GM12878 (cell line): ENCODE results near the gene ALAD. TPM values are rescaled to one million over a fixed set of nuclear protein-coding genes. Genes with fewer than 3 reads are reported as not detected.

Experiments used
- ATAC-seq: fragments of 200-7000 bp; cut with Tn5 transposase; 3 replicates; pipeline ENCODE4 v1.9.1; 2020; ENCODE audit warnings: mild to moderate bottlenecking, moderate library complexity
- BruUV-seq: library from RNA; stranded (reverse); fragments of 400-500 nt; replicated peaks from 2 replicates; lab custom pipeline; 2021; lab: Mats Ljungman, UMichigan
- CTCF ChIA-PET: fragments of 300-600 bp; sonication (Branson Sonifier 250); formaldehyde crosslinking; extraction: SDS; loops from one replicate; lab custom pipeline; 2021; ENCODE audit warnings: inconsistent platforms; lab: Yijun Ruan, JAX
- POLR2A ChIA-PET: fragments of 350-600 bp; formaldehyde crosslinking; extraction: SDS; loops from one replicate; lab custom pipeline; 2021; ENCODE audit warnings: inconsistent platforms; lab: Charles Lee
- RAD21 ChIA-PET: fragments of 300-600 bp; sonication (Branson Sonifier 250); formaldehyde crosslinking; loops from one replicate; lab custom pipeline; 2023; ENCODE audit warnings: antibody characterized with exemption; ENCODE audit not compliant: unreplicated experiment; lab: Charles Lee
- SMC1A ChIA-PET: fragments of 300-600 bp; sonication (Branson Sonifier 250); formaldehyde crosslinking; loops from one replicate; lab custom pipeline; 2023; ENCODE audit not compliant: unreplicated experiment, uncharacterized antibody; lab: Charles Lee
- DNase-seq: peaks from one replicate; pipeline ENCODE4 v3.0.0-alpha.2; 2011; ENCODE audit warnings: low read depth, low spot score
- FAIRE-seq: peaks from 3 replicates; lab custom pipeline; 2011; peaks lifted over from hg19 to GRCh38; lab: Jason Lieb, UNC
- H2AFZ ChIP-seq: 2 replicates; pipeline ENCODE4 v1.6.0; 2011; ENCODE audit warnings: low read depth, low read length, control low read depth; ENCODE audit not compliant: control insufficient read depth
- H3K27ac ChIP-seq: 2 replicates; pipeline ENCODE4 v1.5.1; 2011; ENCODE audit warnings: control low read depth; ENCODE audit not compliant: control insufficient read depth, insufficient read depth
- H3K27me3 ChIP-seq, 2 experiments: replicated peaks in 1 of 2; 2 replicates each; pipeline versions ENCODE4 v1.6.0 to v1.6.1; 2011; ENCODE audit warnings: low read length in 1 of 2; ENCODE audit not compliant: control insufficient read depth in 2 of 2, insufficient read depth in 2 of 2
- H3K36me3 ChIP-seq, 2 experiments: 2 replicates each; pipeline ENCODE4 v1.5.1; 2011; ENCODE audit warnings: low read length in 1 of 2; ENCODE audit not compliant: control insufficient read depth in 2 of 2, insufficient read depth in 2 of 2
- H3K4me1 ChIP-seq: 2 replicates; pipeline ENCODE4 v1.6.1; 2011; ENCODE audit warnings: mild to moderate bottlenecking, low read length, moderate library complexity, mixed read lengths; ENCODE audit not compliant: control insufficient read depth, insufficient read depth
- H3K4me2 ChIP-seq: 2 replicates; pipeline ENCODE4 v1.6.0; 2011; ENCODE audit warnings: control low read depth; ENCODE audit not compliant: control insufficient read depth, insufficient read depth
- H3K4me3 ChIP-seq: fragments of 200-600 bp; sonication (generic); 2 replicates; pipeline ENCODE4 v1.5.1; 2016
- H3K79me2 ChIP-seq: 2 replicates; pipeline ENCODE4 v1.6.0; 2011; ENCODE audit warnings: low read length; ENCODE audit not compliant: control insufficient read depth, insufficient read depth
- H3K9ac ChIP-seq: 2 replicates; pipeline ENCODE4 v1.8.0; 2011; ENCODE audit warnings: low read length, control low read depth, mixed read lengths; ENCODE audit not compliant: control insufficient read depth, insufficient read depth
- H3K9me3 ChIP-seq: replicated peaks from 3 replicates; pipeline ENCODE4 v1.5.1; 2011; ENCODE audit warnings: mild to moderate bottlenecking, low read length; ENCODE audit not compliant: control insufficient read depth, insufficient read depth
- H4K20me1 ChIP-seq: 2 replicates; pipeline ENCODE4 v1.6.0; 2011; ENCODE audit not compliant: control insufficient read depth, insufficient read depth
- CBFB ChIP-seq: IDR thresholded peaks from 2 replicates; pipeline ENCODE4 v1.6.1; 2016; ENCODE audit warnings: antibody characterized with exemption, low read depth
- MTA3 ChIP-seq: IDR thresholded peaks from 2 replicates; pipeline ENCODE4 v1.6.1; 2012; ENCODE audit warnings: low read length, inconsistent platforms, borderline replicate concordance
- NBN ChIP-seq: fragments of 450-650 bp; IDR thresholded peaks from 2 replicates; pipeline ENCODE4 v1.6.1; 2016
- NFYA ChIP-seq: IDR thresholded peaks from 2 replicates; pipeline ENCODE4 v1.6.1; 2011; ENCODE audit warnings: low read depth, mild to moderate bottlenecking, low read length, improper control_type of control experiment, borderline replicate concordance
- NR2C2 ChIP-seq: IDR thresholded peaks from 2 replicates; pipeline ENCODE4 v1.6.1; 2011; ENCODE audit warnings: borderline replicate concordance, low read depth; ENCODE audit not compliant: control insufficient read depth, insufficient read length
- NR2F1 ChIP-seq: fragments of 450-650 bp; conservative IDR thresholded peaks from 2 replicates; pipeline ENCODE4 v1.6.1; 2017; ENCODE audit warnings: mild to moderate bottlenecking
- RELA ChIP-seq: fragments of 450-650 bp; IDR thresholded peaks from 2 replicates; pipeline ENCODE4 v1.8.0; 2014; ENCODE audit warnings: borderline replicate concordance; ENCODE audit not compliant: partially characterized antibody
- SMC3 ChIP-seq: IDR thresholded peaks from 2 replicates; pipeline ENCODE4 v1.6.1; 2011; ENCODE audit warnings: low read length, improper control_type of control experiment, borderline replicate concordance
- SREBF1 ChIP-seq: IDR thresholded peaks from 2 replicates; pipeline ENCODE4 v1.6.1; 2012; ENCODE audit warnings: mild to moderate bottlenecking, low read length
- WGBS: methylation state at CpG from one replicate; pipeline ENCODE4 v1.1.6; 2016; ENCODE audit warnings: low lambda C conversion rate; ENCODE audit not compliant: insufficient replicate concordance, insufficient coverage; ENCODE audit errors: missing lambda C conversion rate; 5-methylcytosine and 5-hydroxymethylcytosine counted together
- in situ Hi-C: fragments of 300-500 bp; cut with MboI; formaldehyde crosslinking; loops from 9 replicates; pipeline ENCODE4 v1.14.3; 2018; ENCODE audit warnings: mixed read lengths
- intact Hi-C: fragments of 100-400 bp; cut with micrococcal nuclease; formaldehyde crosslinking; loops from one replicate; pipeline ENCODE4 v1.14.2; 2022; ENCODE audit not compliant: unreplicated experiment
- polyA plus RNA-seq, 11 experiments: library from polyadenylated mRNA; depleted of rRNA in 4 of 11; unstranded in 6 of 11; stranded (reverse) in 5 of 11; fragments of >200 nt; fragmentation: Nextera tagmentation in 4 of 11; fragmentation: Illumina TruSeq in 1 of 11; extraction: Ambion mirVana in 4 of 11; extraction: Trizol in 1 of 11; gene quantifications; 1 replicate in 1 of 11; 2 replicates in 10 of 11; pipeline versions ENCODE4 v1.2.1 to v1.2.3, GENCODE V29; 2011 to 2016; ENCODE audit warnings: inconsistent platforms in 2 of 11, missing spikeins in 2 of 11, low read depth in 1 of 11
- total RNA-seq, 4 experiments: library from RNA; depleted of rRNA in 3 of 4; stranded (reverse); fragments of >200 nt in 3 of 4; fragmentation: Illumina TruSeq in 1 of 4; extraction: Trizol in 1 of 4; gene quantifications; 2 replicates each; pipeline versions ENCODE4 v1.2.1 to v1.2.3, GENCODE V29; 2013 to 2021
- TF ChIP-seq, protein P1 (sequence below): IDR thresholded peaks from 2 replicates; pipeline ENCODE4 v1.6.1; 2011; ENCODE audit warnings: mild to moderate bottlenecking, low read depth, low read length, moderate library complexity; ENCODE audit not compliant: insufficient replicate concordance

Gene ALAD
- total and polyA plus RNA-seq, 10 of the 15 experiments (the other 5 are each of a cell fraction or from before 2014, with no cell fraction given) = 2.4 to 21.6 (median 12.9) TPM

DNA sequence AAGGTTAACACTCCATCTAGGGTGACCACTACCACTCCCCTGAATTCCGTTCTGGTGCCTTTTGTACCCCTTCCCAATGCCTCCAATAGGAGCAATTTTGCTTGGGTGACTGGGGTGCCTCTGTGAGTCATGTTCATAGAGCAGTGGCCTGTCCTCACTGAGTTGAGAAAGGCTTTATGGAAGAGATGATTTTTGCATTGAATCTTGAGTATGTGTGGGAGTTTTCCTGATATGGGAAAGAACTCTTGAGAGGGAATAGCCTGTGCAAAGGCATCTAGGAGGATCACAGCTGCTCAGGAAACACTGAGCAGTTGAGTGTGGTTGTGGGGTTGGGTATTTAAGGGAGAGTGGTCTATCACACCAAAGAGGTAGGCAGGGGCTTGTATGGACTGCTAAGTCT is 25.6 kb upstream of the ALAD start:
- no TSS peak for BruUV-seq
- ATAC-seq (no peak), DNase-seq (no peak), FAIRE-seq (no peak)
- Histone ChIP-seq H3K9me3 (no peaks in the 10 kb centered on the region), H3K9ac (no peak overlapping the region), H4K20me1 (no peaks in the 10 kb centered on the region), H3K27me3 (no peaks in the 10 kb centered on the region), H3K79me2 (no peaks in the 10 kb centered on the region), H3K4me2 (no peak overlapping the region), H3K27ac (no peak overlapping the region), H3K4me1 (no peaks in the 10 kb centered on the region)
- in situ Hi-C loops (no loop called here), intact Hi-C loops (no loop called here)
- 0% methylated on average over 1 of the region's 1 CpG for WGBS
- RAD21 ChIA-PET = no interaction called here
- POLR2A ChIA-PET = no interaction called here
- CTCF ChIA-PET = interaction anchor here (0.8 to 1.0 kb wide), 4 partner anchors 19 to 230 kb away, joined by 3 to 4 read pairs (median 3); partner anchors contain the start of gene ALAD
- SMC1A ChIA-PET = interaction anchor here (0.7 kb wide), 2 partner anchors 94 to 152 kb away, joined by 3 read pairs; partner anchors contain the start of gene CDC26
- no peak for TF ChIP-seq CBFB
- TF ChIP-seq NR2F1 = no peak
- no peak for TF ChIP-seq NBN
- TF ChIP-seq MTA3 = no peak
- TF ChIP-seq NR2C2 = no peak
- no peak for TF ChIP-seq RELA
- TF ChIP-seq SREBF1 = no peak
- TF ChIP-seq NFYA = no peak
- no peak for TF ChIP-seq SMC3
- TF ChIP-seq, protein P1, sequence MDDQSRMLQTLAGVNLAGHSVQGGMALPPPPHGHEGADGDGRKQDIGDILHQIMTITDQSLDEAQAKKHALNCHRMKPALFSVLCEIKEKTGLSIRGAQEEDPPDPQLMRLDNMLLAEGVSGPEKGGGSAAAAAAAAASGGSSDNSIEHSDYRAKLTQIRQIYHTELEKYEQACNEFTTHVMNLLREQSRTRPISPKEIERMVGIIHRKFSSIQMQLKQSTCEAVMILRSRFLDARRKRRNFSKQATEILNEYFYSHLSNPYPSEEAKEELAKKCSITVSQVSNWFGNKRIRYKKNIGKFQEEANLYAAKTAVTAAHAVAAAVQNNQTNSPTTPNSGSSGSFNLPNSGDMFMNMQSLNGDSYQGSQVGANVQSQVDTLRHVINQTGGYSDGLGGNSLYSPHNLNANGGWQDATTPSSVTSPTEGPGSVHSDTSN = no peak
- TF ChIP-seq, all 136 proteins: peak for 0
- no peak overlapping the region for H2AFZ ChIP-seq
- no peak overlapping the region for H3K4me3 ChIP-seq
- no peaks in the 10 kb centered on the region for H3K36me3 ChIP-seq
